HG02885 (cell line): ENCODE measurements around the gene LIG3.
"Not testable (repeated sequence)": the region's sequence is repeated elsewhere in the genome, so short reads cannot be mapped to it uniquely, and the experiment has no call there.

Source experiments
- ATAC-seq: cut with Tn5 transposase; IDR thresholded peaks from one replicate; pipeline ENCODE4 v1.9.1; 2021; ENCODE audit warnings: mild to moderate bottlenecking; ENCODE audit not compliant: unreplicated experiment, poor library complexity

The LIG3 gene

GRCh38 chr17:34998205-34998604 is 17.9 kb downstream of the LIG3 start:
- peak; percentile 57 for ATAC-seq

DNA sequence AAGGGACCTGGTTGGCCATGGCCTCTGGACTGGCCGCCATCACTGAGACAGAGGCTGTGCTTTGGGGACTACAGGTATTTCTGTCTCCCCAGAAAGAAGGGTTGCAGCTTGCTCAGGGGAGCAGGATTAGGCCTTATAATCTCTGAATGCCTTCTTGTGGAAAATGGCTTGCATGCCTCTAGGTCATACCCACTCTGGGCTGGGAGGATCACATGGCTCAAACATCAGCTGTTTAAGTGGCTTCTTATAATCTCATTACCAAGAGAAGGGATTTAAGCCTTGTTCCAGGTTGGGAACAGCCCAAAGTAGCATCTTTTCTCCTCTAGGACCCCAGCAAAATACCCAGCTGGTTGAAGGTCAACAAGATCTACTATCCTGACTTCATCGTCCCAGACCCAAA is 19.1 kb downstream of the LIG3 start:
- ATAC-seq, result no peak

DNA sequence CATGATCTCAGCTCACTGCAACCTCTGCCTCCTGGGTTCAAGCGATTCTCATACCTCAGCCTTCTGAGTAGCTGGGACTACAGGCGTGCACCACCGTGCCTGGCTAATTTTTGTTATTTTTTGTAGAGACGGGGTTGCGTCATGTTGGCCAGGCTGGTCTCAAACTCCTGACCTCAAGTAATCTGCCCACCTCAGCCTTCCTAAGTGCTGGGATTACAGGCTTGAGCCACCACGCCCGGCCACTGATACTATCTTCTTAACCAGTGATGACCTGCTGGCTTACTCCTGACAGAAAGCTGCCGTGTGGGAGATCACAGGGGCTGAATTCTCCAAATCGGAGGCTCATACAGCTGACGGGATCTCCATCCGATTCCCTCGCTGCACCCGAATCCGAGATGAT is 20.7 kb downstream of the LIG3 start:
- ATAC-seq, result not testable (repeated sequence)

DNA sequence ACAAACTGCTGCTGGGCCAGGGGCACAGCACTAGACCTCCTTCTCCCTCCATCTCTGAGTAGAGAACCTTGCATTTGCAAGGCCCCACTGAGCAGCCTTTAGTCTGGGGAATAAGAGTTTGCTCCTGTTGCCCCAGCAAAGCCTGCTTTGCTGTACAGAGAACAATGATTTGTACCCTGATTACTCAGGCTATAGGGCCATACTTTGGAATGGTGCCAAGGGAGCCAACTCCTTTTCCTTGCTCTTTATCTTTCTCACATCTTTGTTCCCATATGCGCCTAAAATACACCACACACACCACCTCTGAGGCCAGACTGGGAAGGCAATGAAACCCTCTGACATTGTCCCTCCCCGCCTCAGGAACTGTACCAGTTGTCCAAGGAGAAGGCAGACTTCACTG is 21.2 kb downstream of the LIG3 start:
- no peak for ATAC-seq

- no peak for ATAC-seq
Measured at GRCh38 chr17:35002876-35003551, 22.7 kb downstream of the LIG3 start.

DNA sequence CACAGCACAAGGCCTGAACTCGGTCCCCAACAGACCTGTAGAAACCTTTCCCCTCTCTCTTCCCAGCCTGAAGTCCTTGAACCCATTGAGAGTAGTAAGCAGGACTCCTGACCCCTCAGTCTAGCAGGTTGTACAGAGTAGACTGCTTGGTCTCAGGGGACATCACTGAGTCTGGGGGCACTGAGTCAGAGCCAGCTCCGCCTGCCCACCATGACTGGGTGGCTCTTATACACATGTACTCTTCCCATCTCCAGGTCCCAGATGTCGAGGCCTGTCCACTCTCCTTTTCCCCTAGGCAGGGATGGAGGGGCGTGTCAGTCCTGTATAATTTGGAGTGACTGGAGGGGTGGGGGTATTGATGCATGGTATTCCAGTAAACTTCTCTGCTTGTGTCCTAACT is 23.5 kb downstream of the LIG3 start:
- ATAC-seq, result no peak

- ATAC-seq, result no peak
Measured at GRCh38 chr17:35006345-35006744, 26.0 kb downstream of the LIG3 start.

GRCh38 chr17:35006961-35007360 is 26.6 kb downstream of the LIG3 start:
- no peak for ATAC-seq

GRCh38 chr17:35010093-35010492 is 29.8 kb downstream of the LIG3 start:
- ATAC-seq, result no peak

DNA sequence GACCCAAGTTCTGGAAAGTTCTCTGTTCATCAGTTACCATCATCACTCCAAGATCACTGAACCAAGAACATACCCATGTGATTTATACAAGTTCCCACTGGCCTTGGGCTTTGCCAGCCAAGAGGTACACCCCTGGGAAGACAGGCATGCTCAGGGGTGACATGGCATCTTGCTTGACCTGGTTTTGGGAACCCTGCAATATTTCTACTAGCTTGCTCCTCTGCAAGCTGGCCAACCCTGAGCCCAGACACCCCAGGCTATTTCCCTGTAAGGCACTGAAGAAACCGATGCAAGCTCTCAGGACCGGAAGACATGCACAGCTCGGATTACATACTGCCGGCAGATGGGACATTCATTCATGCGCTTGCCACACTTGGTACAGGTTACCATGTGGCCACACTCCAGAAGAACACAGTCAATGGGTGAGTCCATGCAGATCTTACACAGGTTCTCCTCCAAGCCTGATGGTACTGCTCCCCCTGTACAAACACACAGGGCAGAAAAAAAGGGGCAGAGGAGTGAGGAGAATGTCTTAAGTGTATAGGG is 31.4 kb downstream of the LIG3 start:
- ATAC-seq, result no peak

GRCh38 chr17:35016369-35016768 is 36.1 kb downstream of the LIG3 start:
- ATAC-seq, result no peak

- ATAC-seq, result no peak
Measured at GRCh38 chr17:35017021-35017420, 36.7 kb downstream of the LIG3 start.

- no peak for ATAC-seq
Measured at GRCh38 chr17:35018814-35019213, 38.5 kb downstream of the LIG3 start.

GRCh38 chr17:35019386-35020179 is 39.3 kb downstream of the LIG3 start:
- no peak for ATAC-seq

- no peak for ATAC-seq
Measured at GRCh38 chr17:35021520-35022380, 41.4 kb downstream of the LIG3 start.

GRCh38 chr17:35022536-35023063 is 42.3 kb downstream of the LIG3 start:
- no peak for ATAC-seq

- no peak for ATAC-seq
Measured at GRCh38 chr17:35023538-35023937, 43.2 kb downstream of the LIG3 start.

- ATAC-seq, result no peak
Measured at GRCh38 chr17:35025541-35025940, 45.2 kb downstream of the LIG3 start.

GRCh38 chr17:35028097-35028496 is 47.8 kb downstream of the LIG3 start:
- not testable (repeated sequence) for ATAC-seq

GRCh38 chr17:35028531-35029262 is 48.4 kb downstream of the LIG3 start:
- no peak for ATAC-seq
